ENCODE measurements around the gene TFF1. TPM values are rescaled to one million over a fixed set of nuclear protein-coding genes. Genes with fewer than 3 reads are reported as not detected.

The TFF1 gene
- total and polyA plus RNA-seq, 2 experiments from 2014 or later = not detected

DNA sequence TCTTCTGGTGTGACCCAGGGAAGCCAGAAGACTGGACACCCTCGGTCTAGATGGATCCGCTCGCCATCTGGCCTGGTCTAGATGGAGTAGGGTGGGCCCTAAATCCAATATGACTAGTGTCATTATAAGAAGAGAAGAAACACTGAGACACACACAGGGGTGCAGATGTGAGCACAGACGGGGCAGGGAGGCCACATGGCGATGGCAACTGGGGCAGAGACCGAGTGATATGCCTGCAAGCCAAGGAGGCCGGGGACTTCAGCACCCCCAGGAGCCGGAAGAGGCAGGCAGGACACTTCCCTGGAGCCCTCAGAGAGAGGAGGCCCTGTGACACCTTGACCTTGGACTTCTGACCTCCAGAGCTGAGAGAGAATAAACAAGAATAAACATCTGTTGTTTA, 45.5 kb downstream of the TFF1 start:
- DNase-seq (ENCODE audit: low read depth in 1 of 2, low spot score in 1 of 2) = no peak
- no peaks in the 10 kb centered on the region for H3K4me1 ChIP-seq (ENCODE audit: low read depth)
- no peak overlapping the region for H3K4me3 ChIP-seq
- H3K27ac ChIP-seq = no peak overlapping the region
- H3K27me3 ChIP-seq = no peaks in the 10 kb centered on the region
- H3K9me3 ChIP-seq (ENCODE audit: low read depth) = no peaks in the 10 kb centered on the region
- TF ChIP-seq, protein P1, sequence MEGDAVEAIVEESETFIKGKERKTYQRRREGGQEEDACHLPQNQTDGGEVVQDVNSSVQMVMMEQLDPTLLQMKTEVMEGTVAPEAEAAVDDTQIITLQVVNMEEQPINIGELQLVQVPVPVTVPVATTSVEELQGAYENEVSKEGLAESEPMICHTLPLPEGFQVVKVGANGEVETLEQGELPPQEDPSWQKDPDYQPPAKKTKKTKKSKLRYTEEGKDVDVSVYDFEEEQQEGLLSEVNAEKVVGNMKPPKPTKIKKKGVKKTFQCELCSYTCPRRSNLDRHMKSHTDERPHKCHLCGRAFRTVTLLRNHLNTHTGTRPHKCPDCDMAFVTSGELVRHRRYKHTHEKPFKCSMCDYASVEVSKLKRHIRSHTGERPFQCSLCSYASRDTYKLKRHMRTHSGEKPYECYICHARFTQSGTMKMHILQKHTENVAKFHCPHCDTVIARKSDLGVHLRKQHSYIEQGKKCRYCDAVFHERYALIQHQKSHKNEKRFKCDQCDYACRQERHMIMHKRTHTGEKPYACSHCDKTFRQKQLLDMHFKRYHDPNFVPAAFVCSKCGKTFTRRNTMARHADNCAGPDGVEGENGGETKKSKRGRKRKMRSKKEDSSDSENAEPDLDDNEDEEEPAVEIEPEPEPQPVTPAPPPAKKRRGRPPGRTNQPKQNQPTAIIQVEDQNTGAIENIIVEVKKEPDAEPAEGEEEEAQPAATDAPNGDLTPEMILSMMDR (IDR thresholded peaks at IDR 0.05; ENCODE audit: low read depth, low read length) = no peak
- no peaks in the 10 kb centered on the region for H3K36me3 ChIP-seq

DNA sequence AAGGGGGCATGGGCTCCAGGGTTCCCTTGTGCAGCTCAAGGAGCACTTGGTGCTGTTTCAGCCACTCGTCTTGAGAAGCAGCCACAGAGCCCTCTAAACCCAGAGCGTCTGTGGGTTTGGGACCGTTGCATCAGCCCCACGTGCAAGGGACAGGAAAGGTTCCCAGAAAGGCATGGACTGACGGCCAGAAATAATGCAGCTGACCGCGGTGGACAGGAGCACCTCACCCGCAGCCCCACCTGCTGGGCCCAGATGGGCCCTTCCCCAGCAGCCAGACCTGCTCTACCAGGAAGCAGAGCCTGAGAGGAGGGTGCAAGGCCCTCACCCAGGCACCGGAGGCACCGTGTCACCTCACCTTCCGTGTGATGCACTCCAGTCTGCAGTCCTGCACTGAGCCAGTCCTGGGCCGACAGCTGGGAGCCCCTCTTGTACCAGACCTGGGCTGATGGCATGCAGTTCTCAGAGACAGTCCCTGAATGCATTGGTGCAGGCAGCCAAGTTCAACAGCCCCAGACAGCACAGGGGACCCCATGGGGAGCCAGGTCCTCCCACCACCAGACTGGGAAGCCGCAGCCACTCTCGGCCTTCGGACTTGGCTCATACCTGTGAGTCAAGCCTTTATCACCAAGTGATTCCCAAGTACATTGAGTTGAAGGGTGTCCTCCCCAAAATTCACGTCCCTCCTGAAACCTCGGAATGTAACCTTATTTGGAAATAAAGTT, 46.3 kb downstream of the TFF1 start:
- H3K36me3 ChIP-seq = no peaks in the 10 kb centered on the region
- H3K4me1 ChIP-seq (ENCODE audit: low read depth) = no peaks in the 10 kb centered on the region
- no peaks in the 10 kb centered on the region for H3K9me3 ChIP-seq (ENCODE audit: low read depth)
- no peak overlapping the region for H3K27ac ChIP-seq
- TF ChIP-seq, protein P1 (IDR thresholded peaks at IDR 0.05; ENCODE audit: low read depth, low read length) = no peak
- no peak for DNase-seq (ENCODE audit: low read depth in 1 of 2, low spot score in 1 of 2)
- no peaks in the 10 kb centered on the region for H3K27me3 ChIP-seq
- H3K4me3 ChIP-seq = no peak overlapping the region

GRCh38 chr21:42319376-42319775, 47.0 kb downstream of the TFF1 start:
- DNase-seq (ENCODE audit: low read depth in 1 of 2, low spot score in 1 of 2) = no peak
- TF ChIP-seq, protein P1 (IDR thresholded peaks at IDR 0.05; ENCODE audit: low read depth, low read length) = no peak
- H3K9me3 ChIP-seq (ENCODE audit: low read depth) = no peaks in the 10 kb centered on the region
- no peaks in the 10 kb centered on the region for H3K36me3 ChIP-seq
- H3K27me3 ChIP-seq = no peaks in the 10 kb centered on the region
- no peak overlapping the region for H3K4me3 ChIP-seq
- no peak overlapping the region for H3K27ac ChIP-seq
- no peaks in the 10 kb centered on the region for H3K4me1 ChIP-seq (ENCODE audit: low read depth)

DNA sequence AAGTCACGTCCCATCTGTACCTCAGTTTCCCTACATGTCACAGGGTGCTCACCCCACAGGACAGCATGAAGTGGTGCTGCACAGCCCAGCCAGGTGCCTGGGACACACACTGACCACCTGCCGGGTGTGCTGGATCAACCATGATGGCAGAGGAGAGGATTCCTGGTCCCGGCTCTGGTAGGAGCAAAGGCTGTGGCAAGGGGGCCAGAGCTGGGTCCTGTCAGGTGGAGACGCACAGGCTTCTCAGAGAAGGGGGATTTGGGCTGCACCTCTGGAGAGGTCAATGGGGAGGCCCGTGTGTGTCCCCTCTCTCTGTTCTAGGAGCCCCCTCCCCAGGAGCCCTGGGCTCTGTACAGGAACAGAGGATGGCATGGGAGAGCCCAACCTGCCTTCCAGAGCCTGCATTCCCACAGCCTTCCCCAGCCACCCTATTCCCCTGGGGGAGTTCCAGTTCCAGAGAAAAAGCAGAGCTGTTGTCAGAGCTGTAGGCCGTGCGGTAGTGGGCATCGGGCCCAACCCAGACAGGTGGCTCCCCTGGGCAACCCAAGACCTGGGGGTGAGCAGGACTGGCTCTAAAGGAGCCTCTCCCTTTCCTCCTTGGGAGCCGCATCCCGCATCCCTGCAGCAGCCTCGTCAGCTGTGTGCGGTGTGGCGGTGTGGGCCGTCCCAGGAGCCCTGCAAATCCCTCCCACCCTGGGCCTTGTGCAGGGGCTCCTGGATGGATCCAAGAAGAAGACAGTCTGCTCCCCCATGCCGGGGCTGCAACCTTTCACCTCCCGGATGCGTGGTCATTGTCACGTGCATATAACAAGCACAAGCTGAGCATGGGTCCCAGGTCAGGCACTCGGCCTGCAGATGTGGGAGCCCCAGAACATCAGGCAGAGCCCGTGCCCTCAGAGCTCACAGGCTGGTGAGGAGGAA, 48.2 kb downstream of the TFF1 start:
- H3K27me3 ChIP-seq = no peaks in the 10 kb centered on the region
- H3K27ac ChIP-seq = no peak overlapping the region
- H3K4me3 ChIP-seq = no peak overlapping the region
- no peaks in the 10 kb centered on the region for H3K9me3 ChIP-seq (ENCODE audit: low read depth)
- H3K36me3 ChIP-seq = no peaks in the 10 kb centered on the region
- TF ChIP-seq, protein P1 (IDR thresholded peaks at IDR 0.05; ENCODE audit: low read depth, low read length) = no peak
- no peak for DNase-seq (ENCODE audit: low read depth in 1 of 2, low spot score in 1 of 2)
- no peaks in the 10 kb centered on the region for H3K4me1 ChIP-seq (ENCODE audit: low read depth)

- H3K27ac ChIP-seq = no peak overlapping the region
- no peaks in the 10 kb centered on the region for H3K36me3 ChIP-seq
- no peaks in the 10 kb centered on the region for H3K9me3 ChIP-seq (ENCODE audit: low read depth)
- H3K4me1 ChIP-seq (ENCODE audit: low read depth) = no peaks in the 10 kb centered on the region
- TF ChIP-seq, protein P1 (IDR thresholded peaks at IDR 0.05; ENCODE audit: low read depth, low read length) = no peak
- H3K4me3 ChIP-seq = no peak overlapping the region
- no peak for DNase-seq (ENCODE audit: low read depth in 1 of 2, low spot score in 1 of 2)
- no peaks in the 10 kb centered on the region for H3K27me3 ChIP-seq
Observed at GRCh38 chr21:42317341-42317741, 49.0 kb downstream of the TFF1 start.
